ENCODE results near the gene SCRN2.

Gene SCRN2

DNA sequence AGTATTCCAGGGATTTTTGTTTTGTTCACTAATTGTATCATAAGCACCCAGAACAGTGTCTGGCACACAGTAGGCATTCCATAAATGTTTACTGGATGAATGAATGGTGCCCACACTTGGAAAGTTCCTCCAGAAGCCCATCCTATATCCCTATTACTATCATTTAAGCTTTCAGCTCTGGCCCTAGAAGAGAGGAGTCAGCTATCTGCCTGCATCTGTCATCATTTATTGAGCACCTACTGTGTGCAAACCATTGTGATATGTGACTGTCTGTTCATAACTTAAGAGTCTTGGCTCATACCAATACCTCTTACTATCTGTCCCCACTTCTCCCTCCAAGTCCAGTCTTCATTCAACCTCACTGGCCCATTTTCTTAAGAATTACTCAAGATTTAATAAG lies 30.0 kb upstream of the SCRN2 start:
- no peak for DNase-seq

DNA sequence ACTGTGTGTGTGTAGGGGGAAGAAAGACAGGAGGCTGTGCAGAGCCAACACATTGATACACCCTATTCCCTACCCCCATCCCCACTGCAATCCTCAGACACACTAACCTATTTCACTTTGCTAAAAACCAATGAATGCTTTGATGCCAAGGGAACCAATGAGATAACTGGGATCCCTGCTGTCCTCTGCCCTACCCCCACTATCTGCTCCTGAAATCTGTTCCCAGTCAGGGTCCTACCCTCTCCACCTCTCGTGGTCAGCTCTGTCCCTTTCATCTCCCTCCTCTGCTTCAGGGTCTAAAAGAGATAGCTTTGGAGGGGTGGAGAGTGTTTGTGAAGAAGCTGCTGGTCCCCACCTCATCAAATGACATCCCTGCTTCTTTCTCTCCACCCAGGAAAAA lies 29.0 kb upstream of the SCRN2 start:
- no peak for DNase-seq

DNA sequence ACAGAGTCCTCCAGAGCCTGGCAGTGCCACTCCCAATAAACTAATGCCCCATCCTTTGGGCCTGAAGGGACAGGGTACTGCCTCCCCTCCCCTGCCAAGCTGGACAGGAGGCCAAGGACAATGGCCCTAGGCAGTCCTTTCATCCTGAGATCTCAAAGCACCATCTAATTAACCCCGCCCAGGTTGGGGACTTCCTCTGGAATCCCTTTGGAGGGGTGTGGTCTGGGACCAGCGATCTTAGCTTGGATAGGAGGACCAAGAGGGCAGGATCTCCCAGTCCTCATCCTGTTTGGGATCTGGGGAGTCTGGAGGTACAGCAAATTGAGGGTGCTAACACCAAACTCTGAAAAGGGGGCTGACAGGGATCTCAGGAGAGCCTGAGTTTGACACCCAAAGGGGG lies 28.0 kb upstream of the SCRN2 start:
- no peak for DNase-seq

DNA sequence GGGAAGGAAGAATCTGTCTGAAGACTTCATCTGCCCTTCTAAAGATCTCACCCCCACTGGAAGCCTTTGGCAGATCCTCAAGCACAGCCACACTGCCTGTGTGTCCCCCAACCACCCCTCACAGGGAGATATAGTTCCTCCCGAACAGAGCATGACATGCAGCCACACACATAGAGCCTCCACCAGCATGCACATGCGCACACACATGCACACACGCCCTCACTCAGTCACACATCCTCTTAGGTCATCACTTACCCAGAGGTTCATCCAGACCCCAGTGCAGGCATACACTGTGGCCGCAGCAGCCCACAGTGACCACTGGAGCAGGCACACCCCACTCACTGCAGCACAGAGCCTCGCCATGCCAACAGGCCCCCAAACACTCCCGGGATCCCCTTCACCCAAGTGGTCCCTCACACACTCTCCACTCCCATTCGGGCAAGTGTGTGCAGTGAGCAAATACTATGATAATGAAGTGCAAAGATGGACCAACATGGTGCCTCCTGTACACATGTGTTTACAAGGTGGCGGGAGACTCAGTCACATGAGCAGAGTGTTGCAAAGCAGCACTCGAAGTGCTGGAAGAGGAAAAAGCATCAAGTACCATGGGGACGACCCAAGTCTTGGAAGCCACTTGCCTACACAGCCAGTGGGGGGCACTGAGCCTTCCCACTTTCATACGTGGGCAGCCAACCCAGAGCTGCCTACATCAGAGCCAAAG lies 26.9 kb upstream of the SCRN2 start:
- DNase-seq, result no peak

DNA sequence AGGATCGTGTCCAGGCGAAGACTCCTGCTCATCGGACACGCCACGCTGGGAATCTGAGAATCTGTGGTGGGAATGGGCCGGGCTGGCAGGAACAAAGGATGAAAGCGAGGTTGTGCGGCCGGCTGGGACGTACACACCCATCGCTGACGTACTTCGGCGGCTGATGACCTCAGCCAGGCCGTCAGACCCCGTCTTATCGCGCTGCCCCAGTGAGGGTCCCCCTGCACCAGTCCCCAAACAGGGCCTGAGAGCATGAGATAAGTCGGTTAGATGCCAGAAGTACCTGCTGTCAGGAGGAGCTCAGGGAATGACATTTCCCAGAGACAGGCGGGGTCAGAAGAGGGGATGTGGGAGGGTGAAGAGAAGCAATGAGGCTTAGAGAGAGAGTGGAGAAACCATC lies 25.9 kb upstream of the SCRN2 start:
- no peak for DNase-seq

DNA sequence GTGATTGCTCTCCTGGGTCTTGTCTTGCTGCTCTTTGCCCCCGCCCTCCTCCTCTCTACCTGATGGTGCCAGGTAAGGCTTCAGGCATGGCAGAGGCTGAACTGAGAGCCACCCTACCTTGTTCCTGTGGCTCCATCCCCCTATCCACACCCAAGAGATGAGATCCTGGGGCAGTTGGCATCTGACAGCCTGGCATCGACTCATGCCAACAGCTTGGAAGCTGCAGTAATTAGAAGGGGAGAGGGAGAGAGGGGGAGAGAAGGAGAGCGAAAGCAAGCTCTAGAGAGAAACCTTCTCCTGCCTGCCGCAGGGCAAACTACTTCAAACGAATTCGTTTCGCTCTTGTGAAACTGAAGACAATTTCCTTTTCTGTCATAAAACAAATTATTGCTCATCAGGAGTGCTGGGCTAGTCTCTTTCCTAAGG lies 23.7 kb upstream of the SCRN2 start:
- no peak for DNase-seq

DNA sequence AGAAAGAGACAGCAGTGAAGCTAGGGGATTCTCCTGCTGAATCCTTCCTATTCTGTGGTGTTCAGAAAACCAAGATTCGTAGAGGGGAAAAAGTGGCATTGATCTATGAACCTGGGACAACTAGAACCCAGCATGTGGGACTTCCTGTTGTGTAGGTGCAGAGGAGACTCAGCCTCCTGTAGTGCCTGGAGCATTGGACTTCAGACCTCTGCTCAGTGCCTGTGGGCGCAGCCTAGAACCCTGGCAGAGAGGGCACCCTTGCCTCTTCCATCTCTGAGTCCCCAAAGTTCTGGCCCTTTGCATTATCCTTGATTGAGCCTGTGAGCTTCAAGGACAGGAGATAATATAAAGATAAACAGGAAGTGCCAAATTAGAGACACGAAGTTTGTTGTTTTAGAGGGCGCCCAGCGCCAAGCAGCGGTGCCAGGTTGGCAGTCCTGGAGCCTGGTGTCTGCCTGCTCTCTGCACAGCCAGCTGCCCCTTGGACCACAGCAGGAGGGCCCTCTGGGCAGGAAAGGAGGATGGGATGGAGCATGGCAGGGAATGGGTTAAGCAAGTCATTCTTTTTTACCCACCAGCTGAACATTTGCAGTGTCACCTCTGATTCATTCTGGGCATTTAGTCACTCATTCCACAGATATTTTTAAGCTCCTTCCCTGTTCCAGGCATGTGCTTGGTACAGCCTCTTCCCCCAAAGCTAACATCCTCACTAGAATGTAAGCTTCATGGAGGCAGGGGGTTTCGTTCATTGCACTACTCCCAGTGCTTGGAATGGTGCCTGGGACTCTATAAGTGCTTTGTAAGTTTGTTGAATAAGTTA lies 21.8 kb upstream of the SCRN2 start:
- peak in 1 of 2 donors; percentile 17 for DNase-seq

DNA sequence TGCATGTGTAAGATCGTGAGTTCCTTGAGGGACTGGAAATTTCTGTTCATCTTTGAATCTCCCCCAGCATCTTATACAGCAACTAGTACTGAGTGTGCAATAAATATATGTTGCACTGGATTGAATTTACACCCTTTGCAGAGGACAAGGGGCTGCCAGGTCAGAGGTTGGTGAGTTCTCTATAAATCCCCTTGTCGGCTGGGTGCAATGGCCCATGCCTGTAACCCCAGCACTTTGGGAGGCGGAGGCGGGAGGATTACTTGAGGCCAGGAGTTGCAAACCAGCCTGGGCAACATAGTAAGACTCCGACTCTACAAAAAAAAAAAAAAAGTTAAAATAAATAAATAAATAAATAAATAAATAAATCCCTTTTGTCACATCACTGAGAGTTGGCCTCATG lies 19.3 kb upstream of the SCRN2 start:
- DNase-seq, result no peak

DNA sequence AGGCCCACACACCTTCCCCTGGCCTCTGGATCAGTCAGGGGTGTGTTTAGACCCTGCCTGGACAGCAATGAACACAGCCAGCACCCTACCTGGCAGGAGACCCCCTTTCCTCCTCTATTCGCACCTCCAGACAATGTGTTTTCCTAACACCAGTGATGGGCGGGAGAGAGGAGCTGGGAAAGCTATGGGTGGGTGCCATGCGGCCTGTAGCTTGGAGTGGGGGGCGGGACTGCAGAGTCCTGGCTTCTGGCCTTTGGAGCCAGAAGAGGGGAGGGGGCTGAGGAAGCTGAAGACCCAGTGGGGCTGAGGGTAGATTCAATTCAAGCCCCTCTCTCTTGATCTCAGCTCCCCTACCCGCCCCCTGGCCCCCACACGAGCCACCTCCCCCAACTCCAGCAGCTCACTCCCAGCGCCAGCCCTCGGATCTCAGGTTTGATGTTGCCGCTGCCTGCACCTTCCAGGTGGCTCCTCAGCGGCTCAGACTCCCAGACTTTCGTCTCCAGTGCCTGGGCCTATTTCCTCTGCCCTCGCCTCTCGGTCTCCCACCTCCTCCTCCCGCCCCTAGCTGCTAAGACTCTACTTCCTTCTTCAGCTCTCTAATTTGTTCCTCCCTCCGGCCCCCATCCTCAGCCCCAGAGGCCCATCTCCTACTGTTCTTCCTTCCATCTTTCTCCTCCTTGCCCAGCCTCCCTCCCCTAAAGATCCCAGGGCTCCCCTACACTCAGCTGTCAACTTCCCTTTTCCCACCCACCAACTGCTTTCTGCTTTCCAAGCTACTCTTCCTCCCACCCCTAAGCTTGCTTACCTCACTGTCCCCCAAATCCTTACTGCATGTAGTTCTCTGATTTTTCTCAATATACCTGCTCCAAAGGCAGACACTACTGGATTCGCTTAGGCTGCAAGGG lies 16.7 kb upstream of the SCRN2 start:
- peak; percentile 17 to 58 for DNase-seq

DNA sequence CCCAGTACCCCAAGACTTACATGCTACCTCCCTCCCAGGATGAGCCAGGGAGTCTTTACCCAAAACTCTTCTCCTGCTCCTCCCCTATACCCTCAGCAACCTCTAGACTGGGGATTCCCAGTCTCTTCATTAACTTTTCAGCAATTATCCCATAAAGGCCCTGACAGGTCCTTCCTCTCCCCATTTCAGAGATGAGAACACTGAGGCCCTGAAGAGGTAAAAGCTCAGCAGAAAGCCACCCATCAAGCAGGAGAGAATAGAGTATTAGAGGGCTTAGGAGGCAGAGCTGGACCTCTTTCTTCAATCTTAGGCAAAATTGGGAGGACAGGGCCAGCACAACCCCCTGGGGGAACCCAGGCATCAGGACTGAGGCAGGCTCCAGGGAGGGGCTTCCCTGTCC lies 15.8 kb upstream of the SCRN2 start:
- DNase-seq, result no peak

DNA sequence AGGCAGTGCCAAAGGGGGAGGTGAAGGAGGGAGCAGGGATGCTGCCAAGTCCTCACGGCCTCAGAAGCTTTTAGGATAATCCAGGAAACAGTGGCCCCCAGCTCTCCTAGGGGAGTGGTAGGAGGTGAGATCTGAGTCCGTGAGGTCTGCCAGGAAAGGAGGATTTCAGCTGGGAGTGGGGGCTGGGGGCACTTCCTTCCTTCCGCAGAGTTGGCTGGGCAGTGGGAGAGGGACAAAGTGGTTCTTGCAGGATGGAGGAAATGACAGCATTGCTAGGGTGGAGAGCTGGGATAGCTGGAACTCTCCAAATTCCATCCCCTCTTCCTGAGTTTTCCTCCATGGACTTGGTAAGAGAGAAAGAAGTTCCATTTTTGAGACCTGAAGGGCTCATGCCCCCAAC lies 14.7 kb upstream of the SCRN2 start:
- no peak for DNase-seq

DNA sequence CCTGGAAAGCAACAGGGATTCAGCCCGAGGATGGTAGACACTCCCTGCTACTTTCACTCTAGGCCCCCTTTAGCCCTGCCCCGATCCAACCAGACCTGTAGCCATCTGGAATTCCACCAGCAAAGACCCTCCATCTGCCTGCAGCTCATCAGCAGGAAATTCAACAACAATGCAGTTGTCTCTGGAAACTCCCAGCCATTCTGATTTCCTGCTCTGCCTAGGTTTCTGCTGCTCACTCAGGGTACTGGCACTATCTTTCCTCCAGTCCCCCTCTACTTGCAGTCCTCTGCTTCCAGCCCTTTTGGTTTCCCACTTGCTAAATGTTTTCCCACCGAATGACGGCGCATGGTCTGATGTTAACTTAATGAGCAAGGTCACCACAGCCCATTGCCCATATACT lies 12.5 kb upstream of the SCRN2 start:
- no peak for DNase-seq

DNA sequence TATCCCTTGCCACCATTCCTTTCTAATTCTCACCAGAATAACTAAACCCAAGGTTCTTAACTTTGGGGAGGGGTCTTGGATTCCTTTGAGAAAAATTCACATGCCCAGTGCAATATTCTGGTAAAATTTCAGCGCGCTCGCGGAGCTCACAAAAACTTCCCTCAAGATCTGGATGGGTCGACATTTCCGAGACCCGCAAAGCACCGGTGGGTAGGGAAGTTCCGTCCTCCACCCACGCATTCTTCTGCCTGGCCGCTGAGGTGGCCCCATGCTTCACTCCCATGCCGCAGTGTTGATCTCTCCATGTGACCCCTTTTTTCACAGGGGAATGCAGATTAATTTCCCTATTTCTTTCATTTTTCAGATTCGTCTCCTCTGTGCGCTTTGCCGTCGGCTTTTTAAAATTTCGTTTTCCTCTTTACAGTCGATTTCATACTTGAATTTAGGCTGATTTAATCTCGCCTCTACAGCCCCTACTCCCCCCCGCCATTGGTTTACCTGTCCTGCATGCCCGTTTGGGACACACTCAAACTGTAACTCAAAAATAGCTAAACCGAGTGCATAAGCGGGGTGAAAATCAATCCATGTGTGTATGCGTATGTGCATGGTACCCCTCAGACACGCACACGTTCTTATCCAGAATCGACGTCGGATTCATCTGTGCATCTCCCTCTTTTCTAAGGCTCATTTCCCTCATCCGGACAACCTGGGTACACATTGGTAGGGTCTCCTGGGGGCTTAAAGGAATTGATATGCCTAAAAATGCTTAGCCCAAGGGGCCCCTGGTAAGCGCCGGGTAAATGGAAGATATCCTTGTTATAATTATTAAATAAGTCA lies 11.3 kb upstream of the SCRN2 start:
- peak in 1 of 2 donors; percentile 59 for DNase-seq

DNA sequence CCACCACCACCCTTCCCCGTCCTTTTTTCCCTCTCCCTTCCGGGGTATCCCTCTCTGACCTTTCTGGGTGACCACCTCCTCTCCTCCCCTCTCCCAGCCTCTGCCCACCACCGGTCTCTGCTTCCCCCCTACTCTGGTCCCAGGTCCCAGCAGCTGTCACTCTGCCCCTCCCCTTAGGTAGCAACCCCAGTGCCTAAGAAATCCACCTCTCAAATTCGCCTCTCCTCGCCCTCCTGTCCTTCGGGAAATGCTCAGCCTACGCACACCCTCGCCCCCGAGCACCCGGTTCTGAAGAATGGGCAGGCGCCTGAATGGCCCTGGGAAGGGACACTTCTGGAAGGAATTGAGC lies 10.7 kb upstream of the SCRN2 start:
- no peak for DNase-seq

DNA sequence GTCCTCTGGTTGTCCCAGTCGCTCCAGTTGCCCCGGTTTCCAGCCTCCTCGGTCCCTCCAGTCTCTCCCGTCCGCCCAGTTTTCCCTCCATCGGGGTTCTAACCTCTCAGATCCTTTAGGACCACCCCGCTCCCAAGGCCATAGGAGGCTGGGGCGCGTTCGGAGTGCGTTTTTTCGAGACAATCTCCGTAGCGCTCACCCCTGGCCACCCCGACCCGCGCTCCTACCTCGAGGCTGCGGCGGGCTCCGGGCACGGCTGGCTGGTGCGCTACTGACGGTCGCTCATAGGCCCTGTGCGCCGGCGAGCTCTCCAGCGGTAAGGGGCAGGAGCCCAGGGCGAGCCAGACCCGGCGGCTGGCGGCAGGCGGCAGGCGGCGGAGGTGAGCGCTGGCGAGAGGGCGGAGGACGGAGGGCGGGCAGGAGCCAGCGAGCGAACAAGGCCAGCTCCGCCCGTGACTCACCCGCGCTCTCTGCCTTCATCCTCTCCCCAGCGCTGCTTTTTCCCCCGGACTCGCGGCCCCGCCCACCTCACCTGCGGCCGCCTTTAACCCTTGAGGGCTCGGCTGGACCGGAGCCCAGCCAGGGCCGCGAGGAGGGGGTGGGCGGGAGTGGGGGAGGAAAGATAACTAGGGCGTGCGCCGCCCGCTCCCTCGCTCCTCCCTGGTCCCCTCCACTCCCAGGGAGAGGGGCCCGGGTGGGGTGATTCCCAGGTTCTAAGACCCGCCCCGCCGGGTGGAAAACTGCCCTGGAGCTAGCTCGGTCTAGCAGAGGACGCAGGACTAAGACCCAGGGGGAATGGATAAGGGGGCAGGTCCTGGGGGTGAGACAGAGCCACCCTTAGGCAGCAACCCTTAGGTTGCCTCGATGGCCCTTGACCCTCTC lies 9.9 kb upstream of the SCRN2 start, which contains the start of gene SP6:
SP6 (minus strand) TSS at position 472 of the 882 bp plus-strand sequence. CDS start 2,734 bp downstream, outside the sequence.
- no peak for DNase-seq

DNA sequence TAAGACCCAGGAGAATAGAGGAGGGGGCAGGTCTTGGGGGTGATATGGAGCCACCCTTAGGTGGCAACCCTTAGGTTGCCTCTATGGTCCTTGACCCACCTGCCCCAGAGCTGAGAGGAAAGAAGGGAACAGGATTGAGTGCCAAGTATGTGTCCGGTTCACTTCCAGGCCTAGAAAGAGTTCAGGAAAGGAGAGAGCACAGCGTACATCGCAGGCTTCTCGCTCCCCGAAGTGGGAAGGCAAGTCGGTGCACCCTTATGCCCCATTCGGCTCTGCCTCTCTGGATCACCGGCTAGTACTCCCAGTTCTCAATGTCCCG lies 9.3 kb upstream of the SCRN2 start:
- no peak for DNase-seq

DNA sequence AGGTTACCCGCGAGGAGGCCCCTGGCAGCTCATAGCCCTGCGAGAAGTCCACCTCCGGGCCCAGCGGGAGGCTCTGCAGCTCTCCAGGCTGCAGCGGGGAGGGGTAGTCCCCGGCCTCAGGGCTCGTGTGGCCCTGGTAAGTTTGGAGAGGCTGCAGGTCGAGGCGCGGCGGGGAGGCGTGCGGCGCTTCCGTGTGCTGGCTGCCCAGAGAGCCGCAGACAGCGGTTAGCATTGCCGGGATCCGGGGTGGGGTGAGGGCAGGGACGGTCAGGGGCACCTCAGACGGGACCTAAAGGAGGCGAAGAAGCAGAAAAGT lies 7.1 kb upstream of the SCRN2 start:
- no peak for DNase-seq

DNA sequence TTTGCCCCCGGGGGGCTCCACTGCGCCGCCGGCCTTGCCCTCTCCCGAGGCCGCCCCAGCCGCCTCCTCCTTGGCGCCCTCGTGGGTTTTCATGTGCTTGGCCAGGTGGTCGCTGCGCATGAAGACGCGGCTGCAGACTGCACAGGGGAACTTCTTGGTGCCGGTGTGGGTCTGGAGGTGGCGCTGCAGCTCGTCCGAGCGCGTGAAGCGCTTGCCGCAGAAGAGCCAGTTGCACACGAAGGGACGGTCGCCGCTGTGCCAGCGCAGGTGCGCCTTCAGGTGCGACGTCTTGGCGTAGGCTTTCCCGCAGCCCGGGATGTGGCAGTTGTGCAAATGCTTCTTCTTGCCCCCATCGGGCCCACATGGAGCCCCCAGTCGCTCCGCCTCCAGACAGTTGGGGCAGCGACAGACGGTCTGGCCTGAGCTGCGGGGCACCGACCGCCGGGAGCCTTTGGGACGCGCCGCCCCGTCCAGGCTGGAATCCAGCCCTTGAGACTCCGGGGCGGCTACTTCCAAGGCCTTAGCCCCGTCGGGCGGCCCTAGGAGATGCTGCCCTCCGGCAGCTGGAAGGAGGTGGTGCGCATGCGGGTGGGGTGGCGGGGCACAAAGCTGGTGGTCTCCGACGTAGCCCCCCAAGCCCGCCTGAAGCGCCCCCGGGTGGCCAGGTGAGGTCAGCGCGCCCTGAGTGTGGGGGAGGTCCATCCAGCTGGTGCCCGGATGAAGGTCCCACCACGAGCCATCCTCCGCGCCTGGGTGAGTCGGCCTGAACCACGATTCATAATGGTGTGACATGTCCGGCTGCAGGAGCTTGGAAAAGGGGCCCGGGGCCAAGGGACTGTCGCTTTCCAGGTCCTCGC lies 6.5 kb upstream of the SCRN2 start:
- peak in 1 of 2 donors; percentile 24 for DNase-seq

DNA sequence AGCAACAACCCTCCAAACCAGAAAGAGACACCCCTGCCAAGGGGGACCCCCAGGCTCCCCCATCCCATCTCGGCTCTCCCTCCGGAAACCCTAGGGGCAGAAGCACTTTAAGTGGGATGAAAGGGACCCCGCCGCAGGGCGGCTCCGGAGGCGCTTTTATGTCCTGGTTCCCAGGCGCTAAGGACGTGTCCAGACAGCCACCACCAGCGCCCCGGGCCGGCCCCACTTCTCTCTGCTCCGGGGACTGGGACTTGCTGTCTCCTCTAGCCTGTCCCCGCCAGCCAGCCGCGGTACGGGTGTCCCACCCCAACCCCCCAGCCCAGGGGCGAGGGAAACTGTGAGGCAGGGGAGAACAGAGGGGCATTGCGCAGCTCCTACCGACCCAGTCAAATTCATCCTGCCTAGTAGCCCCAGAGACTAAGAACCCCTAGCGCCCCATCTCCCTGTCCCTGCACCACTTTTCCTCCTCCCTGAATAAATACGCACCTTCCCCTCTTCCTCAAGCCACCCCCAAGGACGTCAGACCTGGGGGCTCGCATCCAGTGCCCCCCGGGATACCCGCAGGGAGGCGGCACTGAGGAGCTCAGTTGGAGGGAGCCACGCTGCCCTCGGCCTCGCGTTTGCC lies 5.8 kb upstream of the SCRN2 start:
- DNase-seq, result no peak

DNA sequence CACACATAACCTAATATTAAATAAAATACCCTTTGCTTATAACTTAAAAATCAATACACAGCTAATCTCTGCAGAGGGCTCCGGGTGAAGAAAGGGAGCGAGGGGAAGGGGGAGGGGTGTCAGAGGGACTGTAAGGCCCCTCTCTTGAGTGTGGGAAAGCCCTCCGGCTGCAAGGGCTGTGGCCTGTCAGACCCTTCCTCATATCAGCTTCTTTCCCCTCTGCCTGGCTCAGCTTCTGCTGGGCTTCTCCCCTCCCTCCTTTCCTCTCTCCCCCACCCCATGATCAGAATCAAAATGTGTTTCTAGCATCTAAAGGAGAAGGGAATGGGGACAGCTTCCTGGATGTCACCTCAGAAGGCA lies 4.6 kb upstream of the SCRN2 start:
- DNase-seq, result no peak

Data from inflammatory macrophage (primary cell).